Stimulated activated CD8-positive, alpha-beta memory T cell treated with anti-CD3 and anti-CD28 coated beads, Interleukin-7, amount 100 ng/mL, for 4 hours (primary cell): ENCODE measurements around the gene UBE4B.
A peak's percentile ranks its signal among the peaks of the same experiment; 100 is the strongest.
"Not testable (repeated sequence)": the region's sequence is repeated elsewhere in the genome, so short reads cannot be mapped to it uniquely, and the experiment has no call there.

Experiments used
- DNase-seq, 2 donors: peaks; one replicate each; pipeline ENCODE4 v3.0.0-alpha.2; 2020; ENCODE audit warnings: low read depth in 2 of 2

The UBE4B gene

GRCh38 chr1:10173582-10173981 is 140.8 kb downstream of the UBE4B start:
- DNase-seq = no peak

- no peak for DNase-seq
Measured at GRCh38 chr1:10177876-10178275, 145.1 kb downstream of the UBE4B start.

GRCh38 chr1:10178597-10179405 is 146.0 kb downstream of the UBE4B start:
- DNase-seq = no peak

- DNase-seq = no peak
Measured at GRCh38 chr1:10179406-10180091, 146.8 kb downstream of the UBE4B start.

GRCh38 chr1:10181154-10181553 is 148.4 kb downstream of the UBE4B start:
- DNase-seq = no peak

GRCh38 chr1:10185759-10186158 is 153.0 kb downstream of the UBE4B start:
- no peak for DNase-seq

- no peak for DNase-seq
Measured at GRCh38 chr1:10186331-10187025, 153.7 kb downstream of the UBE4B start.

GRCh38 chr1:10187026-10187334 is 154.2 kb downstream of the UBE4B start:
- DNase-seq = no peak

- DNase-seq = no peak
Measured at GRCh38 chr1:10188133-10188650, 155.4 kb downstream of the UBE4B start.

- DNase-seq = no peak
Measured at GRCh38 chr1:10189659-10190058, 156.9 kb downstream of the UBE4B start.

- DNase-seq = no peak
Measured at GRCh38 chr1:10192263-10192662, 159.5 kb downstream of the UBE4B start.

- DNase-seq = no peak
Measured at GRCh38 chr1:10193288-10193687, 160.5 kb downstream of the UBE4B start.

GRCh38 chr1:10195570-10195969 is 162.8 kb downstream of the UBE4B start:
- DNase-seq = no peak

GRCh38 chr1:10196976-10197375 is 164.2 kb downstream of the UBE4B start:
- DNase-seq = no peak

- DNase-seq = no peak
Measured at GRCh38 chr1:10200620-10201019, 167.9 kb downstream of the UBE4B start.

GRCh38 chr1:10204003-10204642 is 171.4 kb downstream of the UBE4B start:
- DNase-seq = no peak

- DNase-seq = not testable (repeated sequence)
Measured at GRCh38 chr1:10205206-10205605, 172.4 kb downstream of the UBE4B start.

- no peak for DNase-seq
Measured at GRCh38 chr1:10207810-10208209, 175.1 kb downstream of the UBE4B start.

- DNase-seq = no peak
Measured at GRCh38 chr1:10208537-10208936, 175.8 kb downstream of the UBE4B start.

GRCh38 chr1:10209590-10209904 is 176.8 kb downstream of the UBE4B start:
- no peak for DNase-seq

GRCh38 chr1:10209905-10210810 is 177.4 kb downstream of the UBE4B start, which contains the start of gene KIF1B:
Gene KIF1B, plus strand, starts transcription at chr1:10210570. Its CDS starts 21,759 bp downstream, at chr1:10232329.
- peak; percentile 93 to 95 for DNase-seq
